GM12875 (cell line): ENCODE results near the gene IFT27.
"Not testable (repeated sequence)": the region's sequence is repeated elsewhere in the genome, so short reads cannot be mapped to it uniquely, and the experiment has no call there.

Experiments
- H3K4me3 ChIP-seq: one replicate; pipeline ENCODE4 v1.5.1; 2011; ENCODE audit warnings: low read depth, low read length, control low read depth
- TF ChIP-seq, protein P1 (sequence below): IDR thresholded peaks from 2 replicates; pipeline ENCODE4 v1.5.1; 2011; ENCODE audit warnings: low read depth, mild to moderate bottlenecking, control low read depth, inconsistent platforms, low read length, moderate library complexity, borderline replicate concordance; ENCODE audit not compliant: insufficient read depth

IFT27 gene

DNA sequence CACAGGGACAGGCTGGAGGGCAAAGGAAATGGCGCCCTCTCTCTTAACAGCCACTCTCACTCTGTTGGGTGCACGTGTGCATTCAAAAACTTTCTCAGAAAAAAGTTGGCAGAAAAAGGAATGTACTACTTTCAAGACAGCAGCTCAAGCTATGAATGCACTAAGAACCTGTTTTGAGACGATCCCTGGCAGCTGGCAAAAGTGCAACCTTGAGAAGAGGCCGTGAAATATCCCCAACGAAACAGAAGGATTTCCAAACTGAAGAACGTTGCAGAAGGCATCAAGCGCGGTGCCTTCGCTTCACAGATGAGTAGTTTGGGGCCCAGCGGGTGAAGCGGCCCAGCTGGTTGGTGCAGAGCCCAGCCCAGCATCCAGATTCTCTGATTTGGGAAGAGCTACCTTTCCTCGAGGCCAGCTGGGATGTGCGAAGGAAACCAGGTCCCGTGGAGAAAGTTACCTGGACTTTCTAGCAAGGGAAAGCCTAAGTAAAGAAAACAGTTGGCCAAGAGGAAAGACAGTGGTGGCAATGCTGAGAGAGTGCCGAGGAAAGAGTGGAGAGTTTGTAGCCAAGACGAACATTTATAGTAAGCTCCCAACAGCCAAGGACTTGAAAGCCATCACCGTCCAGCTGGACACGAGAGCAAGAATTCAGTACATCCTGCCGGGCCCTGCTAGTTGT, 16.3 kb downstream of the IFT27 start:
- TF ChIP-seq, protein P1, sequence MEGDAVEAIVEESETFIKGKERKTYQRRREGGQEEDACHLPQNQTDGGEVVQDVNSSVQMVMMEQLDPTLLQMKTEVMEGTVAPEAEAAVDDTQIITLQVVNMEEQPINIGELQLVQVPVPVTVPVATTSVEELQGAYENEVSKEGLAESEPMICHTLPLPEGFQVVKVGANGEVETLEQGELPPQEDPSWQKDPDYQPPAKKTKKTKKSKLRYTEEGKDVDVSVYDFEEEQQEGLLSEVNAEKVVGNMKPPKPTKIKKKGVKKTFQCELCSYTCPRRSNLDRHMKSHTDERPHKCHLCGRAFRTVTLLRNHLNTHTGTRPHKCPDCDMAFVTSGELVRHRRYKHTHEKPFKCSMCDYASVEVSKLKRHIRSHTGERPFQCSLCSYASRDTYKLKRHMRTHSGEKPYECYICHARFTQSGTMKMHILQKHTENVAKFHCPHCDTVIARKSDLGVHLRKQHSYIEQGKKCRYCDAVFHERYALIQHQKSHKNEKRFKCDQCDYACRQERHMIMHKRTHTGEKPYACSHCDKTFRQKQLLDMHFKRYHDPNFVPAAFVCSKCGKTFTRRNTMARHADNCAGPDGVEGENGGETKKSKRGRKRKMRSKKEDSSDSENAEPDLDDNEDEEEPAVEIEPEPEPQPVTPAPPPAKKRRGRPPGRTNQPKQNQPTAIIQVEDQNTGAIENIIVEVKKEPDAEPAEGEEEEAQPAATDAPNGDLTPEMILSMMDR: no peak
- no peak overlapping the region for H3K4me3 ChIP-seq

- H3K4me3 ChIP-seq: no peak overlapping the region
- TF ChIP-seq, protein P1: no peak
Observed at GRCh38 chr22:36758792-36759271, 17.1 kb downstream of the IFT27 start.

DNA sequence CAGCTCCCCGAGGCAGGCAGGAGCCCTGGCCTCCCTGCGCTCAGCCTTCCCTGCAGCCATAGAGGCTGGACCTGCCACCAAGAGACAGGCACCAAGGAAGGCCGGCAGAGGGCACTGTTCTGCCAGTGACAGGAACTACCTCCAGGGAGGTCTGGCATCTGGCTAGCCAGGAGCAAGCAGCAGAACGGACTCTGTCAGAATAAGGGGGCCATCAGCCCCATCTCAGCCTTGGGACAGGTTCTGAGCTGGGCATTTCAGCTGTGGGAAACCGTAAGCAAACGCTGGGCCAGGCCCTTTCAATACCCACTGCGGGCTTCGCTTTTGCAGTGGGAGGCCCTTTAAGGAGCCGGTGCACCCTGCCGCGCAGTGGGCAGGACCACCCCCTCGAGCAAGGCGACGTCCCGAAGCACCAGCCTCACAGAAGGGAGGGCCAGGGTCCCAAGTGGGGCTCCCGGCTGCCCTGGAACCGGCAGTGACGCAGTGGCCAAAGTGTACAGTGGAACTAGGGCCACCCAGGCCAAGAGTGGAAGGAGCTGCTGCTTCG, 18.2 kb downstream of the IFT27 start:
- no peak overlapping the region for H3K4me3 ChIP-seq
- TF ChIP-seq, protein P1: peak; percentile 90

GRCh38 chr22:36756746-36757655, 18.9 kb downstream of the IFT27 start:
- no peak overlapping the region for H3K4me3 ChIP-seq
- TF ChIP-seq, protein P1: no peak

- TF ChIP-seq, protein P1: no peak
- no peak overlapping the region for H3K4me3 ChIP-seq
Observed at GRCh38 chr22:36756031-36756430, 19.9 kb downstream of the IFT27 start.

GRCh38 chr22:36755316-36755715, 20.6 kb downstream of the IFT27 start:
- H3K4me3 ChIP-seq: no peak overlapping the region
- TF ChIP-seq, protein P1: no peak

GRCh38 chr22:36754881-36755280, 21.0 kb downstream of the IFT27 start:
- not testable (repeated sequence) for H3K4me3 ChIP-seq
